Stomach (tissue), 4 donors: ENCODE data around the gene CXCR2.

ENCODE experiments used
- EP300 ChIP-seq: sonication (generic); formaldehyde crosslinking; IDR thresholded peaks from one replicate; pipeline ENCODE4 v1.6.1; 2017; ENCODE audit warnings: antibody characterized with exemption
- POLR2A ChIP-seq, 4 donors: fragments of 450-650 bp; IDR thresholded peaks; one replicate each; pipeline ENCODE4 v1.6.1; 2016; ENCODE audit warnings: antibody characterized with exemption in 4 of 4, control low read depth in 2 of 4, mild to moderate bottlenecking in 1 of 4, moderate library complexity in 1 of 4
- POLR2AphosphoS5 ChIP-seq, 3 donors: sonication (generic); formaldehyde crosslinking; IDR thresholded peaks; one replicate each; pipeline ENCODE4 v1.6.1; 2016; ENCODE audit warnings: antibody characterized with exemption in 3 of 3
- TF ChIP-seq, protein P1 (sequence below), 7 experiments: fragments of 450-650 bp in 4 of 7; fragments of 200-600 bp in 3 of 7; sonication (generic) in 3 of 7; IDR thresholded peaks; one replicate each; pipeline ENCODE4 v1.5.1; 2016 to 2019; ENCODE audit warnings: antibody characterized with exemption in 7 of 7, control low read depth in 2 of 7, mild to moderate bottlenecking in 1 of 7

DNA sequence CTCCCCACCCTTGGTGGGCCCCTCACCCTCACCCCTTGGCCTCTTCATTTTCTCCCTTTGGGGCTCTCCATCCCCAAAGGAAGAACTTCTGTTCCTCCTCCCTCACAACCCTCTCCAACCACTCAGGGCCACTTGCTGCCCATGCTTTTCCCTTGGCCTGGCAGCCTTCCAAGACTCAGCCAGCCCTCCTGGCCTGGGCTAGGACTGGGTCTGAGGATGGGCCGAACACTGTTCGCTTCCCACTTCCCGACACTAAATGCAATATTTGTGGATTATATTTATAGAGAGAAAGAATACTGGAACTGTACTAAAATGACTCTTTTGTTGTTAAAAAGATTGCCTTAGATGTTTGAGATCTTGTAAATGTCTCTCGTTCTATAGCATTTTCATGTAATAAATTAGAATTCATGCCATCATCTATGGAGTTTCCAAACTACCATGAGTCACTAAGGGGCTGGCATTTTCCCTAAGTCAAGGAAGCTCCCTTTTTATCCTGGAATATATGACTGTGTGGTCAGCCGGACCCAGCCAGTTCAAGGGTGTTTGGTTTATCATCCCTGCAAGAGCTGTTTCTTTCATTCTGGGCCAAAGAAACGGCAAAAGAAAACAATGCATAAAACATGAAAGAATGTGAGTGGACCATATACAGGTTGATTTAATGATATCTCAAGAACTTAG lies 3.8 kb downstream of the CXCR2 start:
- TF ChIP-seq, protein P1, sequence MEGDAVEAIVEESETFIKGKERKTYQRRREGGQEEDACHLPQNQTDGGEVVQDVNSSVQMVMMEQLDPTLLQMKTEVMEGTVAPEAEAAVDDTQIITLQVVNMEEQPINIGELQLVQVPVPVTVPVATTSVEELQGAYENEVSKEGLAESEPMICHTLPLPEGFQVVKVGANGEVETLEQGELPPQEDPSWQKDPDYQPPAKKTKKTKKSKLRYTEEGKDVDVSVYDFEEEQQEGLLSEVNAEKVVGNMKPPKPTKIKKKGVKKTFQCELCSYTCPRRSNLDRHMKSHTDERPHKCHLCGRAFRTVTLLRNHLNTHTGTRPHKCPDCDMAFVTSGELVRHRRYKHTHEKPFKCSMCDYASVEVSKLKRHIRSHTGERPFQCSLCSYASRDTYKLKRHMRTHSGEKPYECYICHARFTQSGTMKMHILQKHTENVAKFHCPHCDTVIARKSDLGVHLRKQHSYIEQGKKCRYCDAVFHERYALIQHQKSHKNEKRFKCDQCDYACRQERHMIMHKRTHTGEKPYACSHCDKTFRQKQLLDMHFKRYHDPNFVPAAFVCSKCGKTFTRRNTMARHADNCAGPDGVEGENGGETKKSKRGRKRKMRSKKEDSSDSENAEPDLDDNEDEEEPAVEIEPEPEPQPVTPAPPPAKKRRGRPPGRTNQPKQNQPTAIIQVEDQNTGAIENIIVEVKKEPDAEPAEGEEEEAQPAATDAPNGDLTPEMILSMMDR (IDR thresholded peaks at IDR 0.05): no peak
- TF ChIP-seq POLR2AphosphoS5 (IDR thresholded peaks at IDR 0.05) (no peak), POLR2A (IDR thresholded peaks at IDR 0.05) (no peak), EP300 (no peak)
